Measurements from ENCODE around the gene CBX3.
"Not testable (repeated sequence)": the region's sequence is repeated elsewhere in the genome, so short reads cannot be mapped to it uniquely, and the experiment has no call there.

The CBX3 gene

GRCh38 chr7:26183545-26184280 lies 17.8 kb upstream of the CBX3 start:
- no peak for TF ChIP-seq CTCF (IDR thresholded peaks at IDR 0.05; ENCODE audit: low read depth, low read length)
- H3K4me3 ChIP-seq (ENCODE audit: low read depth, low read length): no peak overlapping the region

- H3K4me3 ChIP-seq (ENCODE audit: low read depth, low read length): not testable (repeated sequence)
Measured at GRCh38 chr7:26184281-26185101, 17.1 kb upstream of the CBX3 start.

GRCh38 chr7:26185131-26185843 lies 16.3 kb upstream of the CBX3 start:
- H3K4me3 ChIP-seq (ENCODE audit: low read depth, low read length): no peak overlapping the region
- TF ChIP-seq CTCF (IDR thresholded peaks at IDR 0.05; ENCODE audit: low read depth, low read length): no peak

- no peak for TF ChIP-seq CTCF (IDR thresholded peaks at IDR 0.05; ENCODE audit: low read depth, low read length)
- no peak overlapping the region for H3K4me3 ChIP-seq (ENCODE audit: low read depth, low read length)
Measured at GRCh38 chr7:26185844-26186180, 15.7 kb upstream of the CBX3 start.

GRCh38 chr7:26186364-26187311 lies 14.9 kb upstream of the CBX3 start:
- no peak for TF ChIP-seq CTCF (IDR thresholded peaks at IDR 0.05; ENCODE audit: low read depth, low read length)
- H3K4me3 ChIP-seq (ENCODE audit: low read depth, low read length): no peak overlapping the region

DNA sequence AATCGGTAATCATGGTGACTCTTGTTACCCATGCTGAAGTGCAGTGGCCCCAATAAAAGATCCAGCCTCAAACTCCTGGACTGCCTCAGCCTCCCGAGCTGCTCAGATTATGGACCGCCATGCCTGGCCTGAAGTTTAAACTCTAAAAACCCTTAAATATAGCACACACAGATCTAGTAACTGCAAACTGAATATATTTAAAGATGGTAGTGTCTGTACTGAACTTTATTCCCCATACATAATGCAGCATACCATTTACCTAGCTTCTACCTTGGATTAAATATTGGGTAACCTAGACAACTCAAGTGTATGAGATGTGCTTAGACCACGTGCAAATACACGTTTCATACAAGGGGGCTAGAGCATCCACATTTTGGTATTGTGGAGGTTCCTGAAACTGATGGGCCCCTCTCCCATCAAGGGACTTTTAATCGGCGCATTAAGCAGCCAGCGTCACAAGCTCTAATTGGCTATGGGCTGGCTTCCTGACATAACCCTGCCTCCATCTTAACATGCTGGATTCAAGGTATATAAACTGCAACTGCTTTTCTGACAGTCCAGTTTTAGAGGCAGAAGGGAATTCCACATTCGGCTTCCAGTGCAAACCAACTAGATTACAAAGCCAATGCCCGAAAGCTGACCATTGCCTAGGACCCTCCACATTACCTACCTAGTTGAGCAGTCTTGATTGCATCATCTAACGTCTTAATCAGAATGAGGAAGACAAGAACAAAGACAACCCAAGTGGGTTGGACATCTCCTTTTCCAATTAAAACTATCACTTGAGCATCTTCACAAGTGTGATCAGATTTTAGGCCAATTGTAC lies 14.0 kb upstream of the CBX3 start:
- TF ChIP-seq CTCF (IDR thresholded peaks at IDR 0.05; ENCODE audit: low read depth, low read length): no peak
- no peak overlapping the region for H3K4me3 ChIP-seq (ENCODE audit: low read depth, low read length)
